HepG2 (cell line): ENCODE results near the gene MAST1. TPM values are rescaled to one million over a fixed set of nuclear protein-coding genes. Genes with fewer than 3 reads are reported as not detected.

Source experiments
- ERF ChIP-seq: IDR thresholded peaks from 2 replicates; pipeline ENCODE4 v1.6.1; 2018; ENCODE audit warnings: missing biosample characterization, missing genetic modification reagents
- KIAA2018 ChIP-seq: sonication (generic); formaldehyde crosslinking; IDR thresholded peaks from 2 replicates; pipeline ENCODE4 v1.5.0; 2020; ENCODE audit warnings: mild to moderate bottlenecking, missing genetic modification reagents, borderline replicate concordance
- LCORL ChIP-seq, 2 experiments: fragments of 450-650 bp in 1 of 2; sonication (generic) in 1 of 2; formaldehyde crosslinking in 1 of 2; IDR thresholded peaks; 2 replicates each; pipeline versions ENCODE4 v1.5.0 to v1.6.1; 2017 to 2020; ENCODE audit warnings: antibody characterized with exemption in 1 of 2, missing genetic modification reagents in 1 of 2
- MAFK ChIP-seq, 2 experiments: IDR thresholded peaks in 1 of 2; conservative IDR thresholded peaks in 1 of 2; 2 replicates each; pipeline ENCODE4 v1.6.1; 2011; ENCODE audit warnings: improper control_type of control experiment in 2 of 2, low read length in 2 of 2
- TBP ChIP-seq: sonication (generic); formaldehyde crosslinking; IDR thresholded peaks from 2 replicates; pipeline ENCODE4 v1.5.0; 2020; ENCODE audit warnings: missing genetic modification reagents
- UBTF ChIP-seq: sonication (generic); formaldehyde crosslinking; IDR thresholded peaks from 2 replicates; pipeline ENCODE4 v1.4.0; 2020; ENCODE audit warnings: mild to moderate bottlenecking, missing genetic modification reagents
- ZNF232 ChIP-seq: sonication (generic); formaldehyde crosslinking; IDR thresholded peaks from 2 replicates; pipeline ENCODE4 v1.4.0; 2020; ENCODE audit warnings: missing genetic modification reagents, borderline replicate concordance
- ZNF589 ChIP-seq: sonication (generic); formaldehyde crosslinking; conservative IDR thresholded peaks from 2 replicates; pipeline ENCODE4 v1.8.0; 2022; ENCODE audit warnings: mild to moderate bottlenecking, moderate library complexity, missing genetic modification reagents
- polyA plus RNA-seq, 8 experiments: library from polyadenylated mRNA; depleted of rRNA in 3 of 8; stranded (reverse) in 7 of 8; unstranded in 1 of 8; fragments of >200 nt; fragmentation: Illumina TruSeq in 4 of 8; extraction: Trizol in 4 of 8; gene quantifications; 2 replicates each; pipeline versions ENCODE4 v1.2.1 to v1.2.3, GENCODE V29; 2011 to 2016; ENCODE audit warnings: low read depth in 4 of 8, missing spikeins in 1 of 8, mixed read lengths in 1 of 8; ENCODE audit not compliant: insufficient read depth in 1 of 8
- total RNA-seq, 5 experiments: library from RNA; depleted of rRNA; stranded (reverse); fragments of >200 nt; fragmentation: Illumina TruSeq; extraction: Trizol; gene quantifications; 2 replicates each; pipeline ENCODE4 v1.2.3, GENCODE V29; 2016; ENCODE audit warnings: low read depth in 1 of 5
- TF ChIP-seq, protein P1 (sequence below): sonication (generic); formaldehyde crosslinking; IDR thresholded peaks from 2 replicates; pipeline ENCODE4 v1.4.0; 2020; ENCODE audit warnings: missing genetic modification reagents

MAST1 gene
- total and polyA plus RNA-seq, 2 of the 13 experiments (the other 11 are each of a cell fraction or from before 2014, with no cell fraction given): 0.73 to 4.7 TPM

- 0 out of 2 replicates have a peak, but pooled peaks have one; percentile 5 for TF ChIP-seq ZNF589 (CRISPR knock-in tag)
- no peak for TF ChIP-seq LCORL (IDR thresholded peaks at IDR 0.05)
- TF ChIP-seq LCORL (CRISPR knock-in tag; IDR thresholded peaks at IDR 0.05): peak; percentile 48
- TF ChIP-seq, protein P1, sequence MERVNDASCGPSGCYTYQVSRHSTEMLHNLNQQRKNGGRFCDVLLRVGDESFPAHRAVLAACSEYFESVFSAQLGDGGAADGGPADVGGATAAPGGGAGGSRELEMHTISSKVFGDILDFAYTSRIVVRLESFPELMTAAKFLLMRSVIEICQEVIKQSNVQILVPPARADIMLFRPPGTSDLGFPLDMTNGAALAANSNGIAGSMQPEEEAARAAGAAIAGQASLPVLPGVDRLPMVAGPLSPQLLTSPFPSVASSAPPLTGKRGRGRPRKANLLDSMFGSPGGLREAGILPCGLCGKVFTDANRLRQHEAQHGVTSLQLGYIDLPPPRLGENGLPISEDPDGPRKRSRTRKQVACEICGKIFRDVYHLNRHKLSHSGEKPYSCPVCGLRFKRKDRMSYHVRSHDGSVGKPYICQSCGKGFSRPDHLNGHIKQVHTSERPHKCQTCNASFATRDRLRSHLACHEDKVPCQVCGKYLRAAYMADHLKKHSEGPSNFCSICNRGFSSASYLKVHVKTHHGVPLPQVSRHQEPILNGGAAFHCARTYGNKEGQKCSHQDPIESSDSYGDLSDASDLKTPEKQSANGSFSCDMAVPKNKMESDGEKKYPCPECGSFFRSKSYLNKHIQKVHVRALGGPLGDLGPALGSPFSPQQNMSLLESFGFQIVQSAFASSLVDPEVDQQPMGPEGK (CRISPR knock-in tag): peak; percentile 34; the same call in 1 of the 2 replicates
- peak; percentile 28 to 42; a peak in 2 of 4 replicates for TF ChIP-seq MAFK (conservative IDR thresholded peaks at IDR 0.05 in 1 of 2, IDR thresholded peaks at IDR 0.05 in 1 of 2; ENCODE audit: low read length in 2 of 2)
- no peak for TF ChIP-seq KIAA2018 (CRISPR knock-in tag)
- no peak for TF ChIP-seq TBP (CRISPR knock-in tag)
- TF ChIP-seq ERF (CRISPR knock-in tag): peak; percentile 9; the same call in 1 of the 2 replicates
- TF ChIP-seq ZNF232 (CRISPR knock-in tag): 0 out of 2 replicates have a peak, but pooled peaks have one; percentile 49
- peak; percentile 84 for TF ChIP-seq UBTF (CRISPR knock-in tag)
Observed at GRCh38 chr19:12800923-12801465, 37.3 kb upstream of the MAST1 start (continued).
